Uterus (tissue), 4 donors: ENCODE data around the gene ATXN10. TPM values are rescaled to one million over a fixed set of nuclear protein-coding genes. Genes with fewer than 3 reads are reported as not detected.

ENCODE experiments used
- DNase-seq, 2 donors: peaks; one replicate each; pipeline ENCODE4 v3.0.0-alpha.2; 2019 to 2020
- H3K27ac ChIP-seq, 2 donors: fragments of 200-600 bp; sonication (generic); 1 replicate in 1 of 2; 2 replicates in 1 of 2; pipeline ENCODE4 v1.5.1; 2016 to 2018
- H3K27me3 ChIP-seq, 2 donors: fragments of 200-600 bp; sonication (generic); one replicate each; pipeline ENCODE4 v1.5.1; 2018 to 2019; ENCODE audit warnings: control low read depth in 1 of 2
- H3K36me3 ChIP-seq, 2 donors: fragments of 200-600 bp; sonication (generic); one replicate each; pipeline ENCODE4 v1.5.1; 2019; ENCODE audit warnings: control low read depth in 1 of 2
- H3K4me1 ChIP-seq, 2 donors: fragments of 200-600 bp; sonication (generic); one replicate each; pipeline ENCODE4 v1.5.1; 2018 to 2019; ENCODE audit warnings: control low read depth in 1 of 2
- H3K4me3 ChIP-seq, 2 donors: fragments of 200-600 bp; sonication (generic); 1 replicate in 1 of 2; 2 replicates in 1 of 2; pipeline ENCODE4 v1.5.1; 2018 to 2019; ENCODE audit warnings: mild to moderate bottlenecking in 1 of 2
- H3K9me3 ChIP-seq, 2 donors: fragments of 200-600 bp; sonication (generic); one replicate each; pipeline ENCODE4 v1.5.1; 2019; ENCODE audit warnings: control low read depth in 1 of 2
- POLR2A ChIP-seq, 2 donors: fragments of 450-650 bp; IDR thresholded peaks; one replicate each; pipeline ENCODE4 v1.6.1; 2016; ENCODE audit warnings: antibody characterized with exemption in 2 of 2, mild to moderate bottlenecking in 1 of 2, moderate library complexity in 1 of 2
- intact Hi-C: fragments of 100-400 bp; cut with DNase I; formaldehyde crosslinking; loops from one replicate; pipeline ENCODE4 v1.15.1; 2023; ENCODE audit warnings: low total_unique reads
- total RNA-seq, 4 donors: library from RNA; depleted of rRNA in 3 of 4; stranded (reverse); fragments of >200 nt in 3 of 4; gene quantifications; one replicate each; pipeline versions ENCODE4 v1.1.0 to v1.2.4, GENCODE V29; 2014 to 2023
- TF ChIP-seq, protein P1 (sequence below), 4 experiments: fragments of 200-600 bp in 2 of 4; fragments of 450-650 bp in 2 of 4; sonication (generic) in 2 of 4; IDR thresholded peaks; one replicate each; pipeline ENCODE4 v1.5.1; 2016 to 2019; ENCODE audit warnings: antibody characterized with exemption in 4 of 4, mild to moderate bottlenecking in 2 of 4, moderate library complexity in 1 of 4
- donor health status: DM: yes; HTN: yes; CAD: no.

The ATXN10 gene
- total RNA-seq, 4 donors from 2014 or later: 251 to 258 (median 253) TPM

DNA sequence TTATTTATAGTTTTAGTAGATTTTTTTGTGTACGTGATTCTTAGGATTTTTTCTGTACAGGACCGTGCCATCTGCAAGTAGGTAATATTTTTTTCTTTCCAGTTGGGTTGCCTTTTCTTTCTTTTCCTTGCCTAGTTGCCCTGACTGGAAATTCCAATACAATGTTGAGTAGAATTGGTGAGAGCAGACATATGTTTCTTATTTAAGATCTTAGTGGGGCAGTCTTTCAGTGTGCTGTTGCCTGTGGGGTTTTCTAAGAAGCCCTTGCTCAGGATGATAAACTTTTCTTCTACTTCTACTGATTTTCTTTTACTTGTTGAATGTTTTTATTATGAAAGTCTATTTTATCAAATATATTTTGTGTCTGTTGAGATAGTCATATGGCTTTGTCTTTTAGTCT is 33.0 kb downstream of the ATXN10 start:
- Histone ChIP-seq H3K4me1 (peaks cover 0 to 6% of the 10 kb centered on the region in 2 donors), H3K4me3 (no peak overlapping the region), H3K36me3 (no peaks in the 10 kb centered on the region), H3K9me3 (no peaks in the 10 kb centered on the region), H3K27ac (no peak overlapping the region), H3K27me3 (no peaks in the 10 kb centered on the region)
- intact Hi-C loops: loop anchor here (10.0 kb wide), 1 partner anchor 490 kb away; no protein-coding TSS in a partner anchor
- DNase-seq: no peak
- TF ChIP-seq POLR2A (IDR thresholded peaks at IDR 0.05): no peak
- TF ChIP-seq, protein P1, sequence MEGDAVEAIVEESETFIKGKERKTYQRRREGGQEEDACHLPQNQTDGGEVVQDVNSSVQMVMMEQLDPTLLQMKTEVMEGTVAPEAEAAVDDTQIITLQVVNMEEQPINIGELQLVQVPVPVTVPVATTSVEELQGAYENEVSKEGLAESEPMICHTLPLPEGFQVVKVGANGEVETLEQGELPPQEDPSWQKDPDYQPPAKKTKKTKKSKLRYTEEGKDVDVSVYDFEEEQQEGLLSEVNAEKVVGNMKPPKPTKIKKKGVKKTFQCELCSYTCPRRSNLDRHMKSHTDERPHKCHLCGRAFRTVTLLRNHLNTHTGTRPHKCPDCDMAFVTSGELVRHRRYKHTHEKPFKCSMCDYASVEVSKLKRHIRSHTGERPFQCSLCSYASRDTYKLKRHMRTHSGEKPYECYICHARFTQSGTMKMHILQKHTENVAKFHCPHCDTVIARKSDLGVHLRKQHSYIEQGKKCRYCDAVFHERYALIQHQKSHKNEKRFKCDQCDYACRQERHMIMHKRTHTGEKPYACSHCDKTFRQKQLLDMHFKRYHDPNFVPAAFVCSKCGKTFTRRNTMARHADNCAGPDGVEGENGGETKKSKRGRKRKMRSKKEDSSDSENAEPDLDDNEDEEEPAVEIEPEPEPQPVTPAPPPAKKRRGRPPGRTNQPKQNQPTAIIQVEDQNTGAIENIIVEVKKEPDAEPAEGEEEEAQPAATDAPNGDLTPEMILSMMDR (IDR thresholded peaks at IDR 0.05): no peak

DNA sequence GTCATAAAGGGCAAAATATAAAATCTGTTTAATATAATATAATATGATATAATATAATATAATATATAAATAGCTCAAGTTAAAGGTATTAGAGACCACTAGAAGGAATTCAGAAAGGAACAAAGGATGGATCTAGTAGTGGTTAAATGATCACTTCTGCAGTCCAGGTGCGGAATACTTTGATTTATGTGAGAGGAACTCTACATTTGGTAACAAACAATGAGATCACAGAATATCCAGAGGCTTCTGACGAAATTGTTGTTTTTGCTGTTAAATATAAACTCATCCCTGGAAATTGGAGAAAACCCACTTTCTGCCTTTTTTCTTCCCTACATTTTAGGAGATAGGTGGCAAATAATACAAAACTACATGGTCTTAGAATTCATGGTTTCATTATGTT is 36.0 kb downstream of the ATXN10 start:
- peaks cover 0 to 6% of the 10 kb centered on the region in 2 donors for H3K4me1 ChIP-seq
- DNase-seq: no peak
- TF ChIP-seq POLR2A (IDR thresholded peaks at IDR 0.05): no peak
- TF ChIP-seq, protein P1 (IDR thresholded peaks at IDR 0.05): no peak
- H3K36me3 ChIP-seq: no peaks in the 10 kb centered on the region
- no peak overlapping the region for H3K27ac ChIP-seq
- no peaks in the 10 kb centered on the region for H3K27me3 ChIP-seq
- no peak overlapping the region for H3K4me3 ChIP-seq
- intact Hi-C loops: loop anchor here (10.0 kb wide), 1 partner anchor 487 kb away; no protein-coding TSS in a partner anchor
- H3K9me3 ChIP-seq: no peaks in the 10 kb centered on the region

DNA sequence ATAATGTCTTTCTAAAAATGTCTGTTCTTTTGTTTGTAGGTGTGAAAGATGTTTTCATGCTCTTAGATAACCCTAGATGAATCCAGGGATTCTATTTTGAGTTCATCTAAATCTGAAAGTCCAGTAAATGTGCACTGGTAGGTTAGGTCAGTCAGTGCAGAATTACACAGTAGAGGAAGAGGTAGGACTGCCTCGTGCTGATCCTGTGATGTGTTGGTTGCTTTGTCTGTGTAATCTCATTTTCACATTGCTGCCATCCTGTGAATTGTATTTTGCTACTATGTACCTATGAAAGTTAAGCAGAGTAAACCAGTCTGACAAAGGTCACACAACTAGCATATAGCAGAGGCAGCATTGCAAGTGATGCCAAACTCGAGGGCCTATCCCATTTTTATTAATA is 36.5 kb downstream of the ATXN10 start:
- no peaks in the 10 kb centered on the region for H3K9me3 ChIP-seq
- H3K27ac ChIP-seq: no peak overlapping the region
- no peak for DNase-seq
- no peaks in the 10 kb centered on the region for H3K36me3 ChIP-seq
- intact Hi-C loops: loop anchor here (10.0 kb wide), 1 partner anchor 487 kb away; no protein-coding TSS in a partner anchor
- TF ChIP-seq POLR2A (IDR thresholded peaks at IDR 0.05): no peak
- TF ChIP-seq, protein P1 (IDR thresholded peaks at IDR 0.05): no peak
- no peaks in the 10 kb centered on the region for H3K27me3 ChIP-seq
- no peak overlapping the region for H3K4me3 ChIP-seq
- peaks cover 0 to 6% of the 10 kb centered on the region in 2 donors for H3K4me1 ChIP-seq

DNA sequence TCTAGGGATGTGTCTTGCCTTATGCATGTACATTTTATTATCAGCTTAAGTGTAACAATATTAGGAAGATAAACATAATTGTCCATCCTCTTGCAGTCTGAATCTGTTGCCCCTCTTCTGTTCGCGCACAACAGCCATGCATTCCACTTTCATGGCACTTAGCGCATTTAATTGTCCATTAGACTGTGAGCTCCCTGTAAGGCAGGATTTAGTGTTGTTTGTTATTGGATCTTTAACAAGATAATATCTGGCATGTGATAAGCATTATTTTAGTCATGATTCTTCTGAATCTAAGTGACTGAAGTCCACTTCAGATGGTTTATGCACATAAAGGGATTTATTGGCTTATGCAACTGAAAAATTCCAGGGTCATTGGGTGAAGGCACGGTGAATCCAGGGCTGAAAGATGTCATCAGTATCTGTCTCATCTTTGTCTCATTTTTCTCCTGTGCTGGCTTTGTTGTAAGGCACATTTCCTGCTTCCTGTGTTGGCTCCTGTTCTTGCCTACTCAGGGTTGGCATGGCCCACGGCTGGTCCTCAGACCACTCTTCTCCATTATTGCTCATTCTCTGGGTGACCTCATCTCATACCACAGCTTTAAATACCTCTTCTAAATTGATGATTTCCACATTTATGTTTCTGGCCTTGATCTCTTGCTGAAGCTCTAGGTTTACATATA is 37.6 kb downstream of the ATXN10 start:
- intact Hi-C loops: loop anchor here (10.0 kb wide), 1 partner anchor 486 kb away; no protein-coding TSS in a partner anchor
- no peaks in the 10 kb centered on the region for H3K9me3 ChIP-seq
- no peaks in the 10 kb centered on the region for H3K27me3 ChIP-seq
- H3K36me3 ChIP-seq: no peaks in the 10 kb centered on the region
- peaks cover 0 to 6% of the 10 kb centered on the region in 2 donors for H3K4me1 ChIP-seq
- no peak overlapping the region for H3K27ac ChIP-seq
- TF ChIP-seq, protein P1 (IDR thresholded peaks at IDR 0.05): no peak
- TF ChIP-seq POLR2A (IDR thresholded peaks at IDR 0.05): no peak
- H3K4me3 ChIP-seq: no peak overlapping the region
- DNase-seq: no peak

DNA sequence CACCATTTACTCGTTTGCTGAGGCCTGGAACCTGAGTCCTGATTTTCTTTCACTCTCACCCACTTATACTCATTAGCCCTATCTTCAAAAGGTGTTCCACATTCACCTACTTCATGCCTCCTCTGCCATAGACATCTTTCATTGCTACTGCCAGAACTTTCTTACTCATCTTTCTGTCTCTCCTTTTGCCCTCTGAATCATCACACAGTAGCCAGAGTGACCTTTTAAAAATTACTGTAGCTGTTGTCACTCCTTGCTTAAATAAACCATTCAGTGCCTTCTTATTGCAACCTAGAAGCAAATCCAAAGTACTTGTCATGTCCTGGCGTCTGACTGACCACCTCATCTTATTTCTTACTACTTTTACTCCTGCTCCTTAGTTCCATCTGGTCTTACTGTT is 38.2 kb downstream of the ATXN10 start:
- intact Hi-C loops: loop anchor here (10.0 kb wide), 1 partner anchor 485 kb away; no protein-coding TSS in a partner anchor
- DNase-seq: no peak
- H3K4me3 ChIP-seq: no peak overlapping the region
- H3K36me3 ChIP-seq: no peaks in the 10 kb centered on the region
- H3K9me3 ChIP-seq: no peaks in the 10 kb centered on the region
- TF ChIP-seq, protein P1 (IDR thresholded peaks at IDR 0.05): no peak
- TF ChIP-seq POLR2A (IDR thresholded peaks at IDR 0.05): no peak
- H3K27me3 ChIP-seq: no peaks in the 10 kb centered on the region
- H3K27ac ChIP-seq: no peak overlapping the region
- peaks cover 0 to 6% of the 10 kb centered on the region in 2 donors for H3K4me1 ChIP-seq
